Endothelial cell of umbilical vein (primary cell): ENCODE data around the gene TRMT11. TPM values are rescaled to one million over a fixed set of nuclear protein-coding genes. Genes with fewer than 3 reads are reported as not detected.

Experiments
- BruUV-seq: library from RNA; stranded (reverse); fragments of 400-500 nt; replicated peaks from 2 replicates; lab custom pipeline; 2021; lab: Mats Ljungman, UMichigan
- CTCF ChIA-PET: fragments of 300-600, 350-600 bp; sonication (Branson Sonifier 250); formaldehyde crosslinking; loops from one replicate; lab custom pipeline; 2021; ENCODE audit warnings: antibody characterized with exemption, inconsistent platforms; lab: Charles Lee
- POLR2A ChIA-PET: fragments of 300-600, 350-600 bp; sonication (Branson Sonifier 250); formaldehyde crosslinking; loops from one replicate; lab custom pipeline; 2021; ENCODE audit warnings: antibody characterized with exemption, inconsistent platforms; lab: Charles Lee
- DNase-seq: peaks from one replicate; pipeline ENCODE4 v3.0.0-alpha.2; 2011; ENCODE audit warnings: low read depth, low spot score
- FAIRE-seq: peaks from 2 replicates; lab custom pipeline; 2011; peaks lifted over from hg19 to GRCh38; lab: Jason Lieb, UNC
- H2AFZ ChIP-seq: 2 replicates; pipeline ENCODE4 v1.6.0; 2012; ENCODE audit warnings: low read depth, low read length, control low read depth, inconsistent platforms
- H3K27ac ChIP-seq: 2 replicates; pipeline ENCODE4 v1.5.1; 2011; ENCODE audit warnings: low read depth, mild to moderate bottlenecking, control low read depth, low read length, moderate library complexity; ENCODE audit not compliant: insufficient read depth
- H3K27me3 ChIP-seq, 2 experiments: 2 replicates each; pipeline versions ENCODE4 v1.6.0 to v1.6.1; 2011; ENCODE audit warnings: low read length in 2 of 2, mixed read lengths in 1 of 2; ENCODE audit not compliant: control insufficient read depth in 2 of 2, insufficient read depth in 2 of 2
- H3K36me3 ChIP-seq, 2 experiments: 2 replicates in 1 of 2; 3 replicates in 1 of 2; pipeline ENCODE4 v1.5.1; 2011; ENCODE audit warnings: low read length in 2 of 2, mild to moderate bottlenecking in 1 of 2, moderate library complexity in 1 of 2; ENCODE audit not compliant: control insufficient read depth in 2 of 2, insufficient read depth in 2 of 2; ENCODE audit errors: extremely low read depth in 1 of 2
- H3K4me1 ChIP-seq: 3 replicates; pipeline ENCODE4 v1.5.1; 2011; ENCODE audit warnings: mild to moderate bottlenecking, low read length; ENCODE audit not compliant: control insufficient read depth, insufficient read depth; ENCODE audit errors: extremely low read depth
- H3K4me2 ChIP-seq: 2 replicates; pipeline ENCODE4 v1.6.1; 2011; ENCODE audit warnings: low read length, control low read depth, mixed read lengths; ENCODE audit not compliant: insufficient read depth
- H3K4me3 ChIP-seq, 3 experiments: fragments of 200-600 bp in 1 of 3; sonication (generic), shearing (Covaris generic) in 1 of 3; replicated peaks in 1 of 3; 2 replicates each; pipeline ENCODE4 v1.5.1; 2011 to 2016; ENCODE audit warnings: control low read depth in 3 of 3, low read length in 3 of 3, mild to moderate bottlenecking in 2 of 3, inconsistent platforms in 1 of 3, low read depth in 1 of 3, moderate library complexity in 1 of 3; ENCODE audit not compliant: insufficient read depth in 1 of 3
- H3K79me2 ChIP-seq: 2 replicates; pipeline ENCODE4 v1.6.0; 2012; ENCODE audit warnings: low read length, inconsistent platforms; ENCODE audit not compliant: control insufficient read depth, insufficient read depth
- H3K9ac ChIP-seq: replicated peaks from 2 replicates; pipeline ENCODE3; 2011; ENCODE audit warnings: low read length, control low read depth; ENCODE audit not compliant: insufficient read depth; ENCODE audit errors: extremely low read depth
- H3K9me1 ChIP-seq: replicated peaks from 3 replicates; pipeline ENCODE4 v1.6.0; 2011; ENCODE audit warnings: mild to moderate bottlenecking, low read length; ENCODE audit not compliant: control insufficient read depth, insufficient read depth; ENCODE audit errors: extremely low read depth
- H3K9me3 ChIP-seq: replicated peaks from 2 replicates; pipeline ENCODE4 v1.5.1; 2012; ENCODE audit warnings: low read length, inconsistent platforms; ENCODE audit not compliant: control insufficient read depth, insufficient read depth
- H4K20me1 ChIP-seq: replicated peaks from 2 replicates; pipeline ENCODE3; 2011; ENCODE audit warnings: mild to moderate bottlenecking, low read length; ENCODE audit not compliant: control insufficient read depth, insufficient read depth; ENCODE audit errors: extremely low read depth
- EZH2 ChIP-seq: IDR thresholded peaks from 2 replicates; pipeline ENCODE4 v1.6.1; 2012; ENCODE audit warnings: borderline replicate concordance, low read depth, mild to moderate bottlenecking, moderate library complexity, low read length, inconsistent platforms; ENCODE audit not compliant: severe bottlenecking
- FOS ChIP-seq: IDR thresholded peaks from 2 replicates; pipeline ENCODE4 v1.6.1; 2011; ENCODE audit warnings: mild to moderate bottlenecking, low read length, moderate library complexity, borderline replicate concordance; ENCODE audit not compliant: insufficient read depth
- GATA2 ChIP-seq: IDR thresholded peaks from 2 replicates; pipeline ENCODE4 v1.7.0; 2011; ENCODE audit warnings: low read depth, mild to moderate bottlenecking, moderate library complexity, mixed read lengths, low read length; ENCODE audit not compliant: insufficient read length, insufficient read depth
- JUN ChIP-seq: IDR thresholded peaks from 2 replicates; pipeline ENCODE4 v1.6.1; 2011; ENCODE audit warnings: borderline replicate concordance, low read depth; ENCODE audit not compliant: insufficient read length, insufficient read depth
- MYC ChIP-seq: IDR thresholded peaks from one replicate; pipeline ENCODE4 v1.6.1; 2011; ENCODE audit warnings: mild to moderate bottlenecking, low read depth, low read length
- POLR2A ChIP-seq: IDR thresholded peaks from 2 replicates; pipeline ENCODE4 v1.6.1; 2012; ENCODE audit warnings: low read depth, mild to moderate bottlenecking, control low read depth, low read length
- POLR2AphosphoS5 ChIP-seq: IDR thresholded peaks from 2 replicates; pipeline ENCODE4 v1.6.1; 2012; ENCODE audit warnings: low read depth, mild to moderate bottlenecking, control low read depth, low read length, moderate library complexity; ENCODE audit not compliant: insufficient read depth
- dilution Hi-C: fragments of 300-500 bp; cut with MboI; formaldehyde crosslinking; loops from one replicate; pipeline ENCODE4 v1.15.0; 2019; ENCODE audit warnings: low sequenced_read_pairs; ENCODE audit not compliant: extremely low pct_ligation_motif_present
- intact Hi-C: fragments of 100-400 bp; cut with micrococcal nuclease; formaldehyde crosslinking; loops from one replicate; pipeline ENCODE4 v1.10.0; 2022
- polyA plus RNA-seq, 4 experiments: library from polyadenylated mRNA; depleted of rRNA in 3 of 4; stranded (reverse) in 3 of 4; unstranded in 1 of 4; fragments of >200 nt; gene quantifications; 2 replicates each; pipeline versions ENCODE4 v1.2.1 to v1.2.3, GENCODE V29; 2011 to 2012; ENCODE audit warnings: missing spikeins in 1 of 4
- total RNA-seq: library from RNA; stranded (reverse); gene quantifications from 2 replicates; pipeline ENCODE4 v1.2.3, GENCODE V29; 2021
- TF ChIP-seq, protein P1 (sequence below), 2 donors: IDR thresholded peaks; 1 replicate in 1 of 2; 2 replicates in 1 of 2; pipeline ENCODE4 v1.5.1; 2011; ENCODE audit warnings: low read length in 2 of 2, mild to moderate bottlenecking in 2 of 2, moderate library complexity in 2 of 2, control low read depth in 1 of 2, inconsistent platforms in 1 of 2, low read depth in 1 of 2; ENCODE audit not compliant: insufficient read depth in 1 of 2; ENCODE audit errors: extremely low read depth in 1 of 2
- TF ChIP-seq, protein P2 (sequence below): IDR thresholded peaks from 2 replicates; pipeline ENCODE4 v1.6.1; 2011; ENCODE audit not compliant: insufficient read depth, insufficient read length

The TRMT11 gene
- total and polyA plus RNA-seq, 2 donors (not counting 3 experiments of a cell fraction or from before 2014, with no cell fraction given) = 5.1 to 10.7 TPM

DNA sequence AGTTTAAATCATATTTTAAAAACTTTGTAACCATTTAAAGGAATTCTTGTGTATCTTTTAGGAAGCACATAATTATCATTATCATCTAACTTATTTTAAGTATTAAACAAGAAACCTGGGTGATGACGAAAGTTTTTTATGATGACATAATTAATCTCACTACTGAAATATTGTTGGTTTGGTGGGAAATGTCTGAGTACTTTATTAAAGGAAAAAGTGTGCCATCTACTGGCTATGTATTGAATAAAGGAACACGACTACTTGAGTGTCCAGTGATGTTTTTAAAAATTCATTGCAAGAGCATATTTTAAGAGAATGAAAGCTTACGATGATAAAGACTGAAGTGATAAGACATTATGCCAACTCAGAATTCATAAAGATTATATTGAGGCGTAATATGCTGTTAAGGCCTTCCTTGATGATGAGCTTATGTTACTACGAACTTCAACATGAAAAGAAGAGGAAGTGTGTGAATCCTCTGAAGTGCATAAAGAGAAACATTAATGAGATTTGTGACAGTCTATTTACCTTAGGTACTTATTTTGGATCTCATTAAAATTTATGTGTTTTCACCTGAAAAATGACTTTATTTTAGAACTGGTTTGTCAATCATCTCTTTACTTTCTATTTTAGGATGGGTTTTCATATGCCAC is 12.0 kb upstream of the TRMT11 start:
- Histone ChIP-seq H3K9ac (no peak overlapping the region), H3K9me1 (no peaks in the 10 kb centered on the region), H3K27ac (no peak overlapping the region), H3K36me3 (peaks cover 0 to 2% of the 10 kb centered on the region in 2 experiments), H2AFZ (no peak overlapping the region), H4K20me1 (no peaks in the 10 kb centered on the region), H3K9me3 (no peaks in the 10 kb centered on the region), H3K27me3 (no peaks in the 10 kb centered on the region), H3K79me2 (no peaks in the 10 kb centered on the region), H3K4me3 (no peak overlapping the region), H3K4me2 (no peak overlapping the region), H3K4me1 (no peaks in the 10 kb centered on the region)
- intact Hi-C loops (loop anchor here (1.0 to 5.0 kb wide), 4 partner anchors 117 to 660 kb away; partner anchors contain the start of gene NCOA7), dilution Hi-C loops (no loop called here)
- TF ChIP-seq, protein P1, sequence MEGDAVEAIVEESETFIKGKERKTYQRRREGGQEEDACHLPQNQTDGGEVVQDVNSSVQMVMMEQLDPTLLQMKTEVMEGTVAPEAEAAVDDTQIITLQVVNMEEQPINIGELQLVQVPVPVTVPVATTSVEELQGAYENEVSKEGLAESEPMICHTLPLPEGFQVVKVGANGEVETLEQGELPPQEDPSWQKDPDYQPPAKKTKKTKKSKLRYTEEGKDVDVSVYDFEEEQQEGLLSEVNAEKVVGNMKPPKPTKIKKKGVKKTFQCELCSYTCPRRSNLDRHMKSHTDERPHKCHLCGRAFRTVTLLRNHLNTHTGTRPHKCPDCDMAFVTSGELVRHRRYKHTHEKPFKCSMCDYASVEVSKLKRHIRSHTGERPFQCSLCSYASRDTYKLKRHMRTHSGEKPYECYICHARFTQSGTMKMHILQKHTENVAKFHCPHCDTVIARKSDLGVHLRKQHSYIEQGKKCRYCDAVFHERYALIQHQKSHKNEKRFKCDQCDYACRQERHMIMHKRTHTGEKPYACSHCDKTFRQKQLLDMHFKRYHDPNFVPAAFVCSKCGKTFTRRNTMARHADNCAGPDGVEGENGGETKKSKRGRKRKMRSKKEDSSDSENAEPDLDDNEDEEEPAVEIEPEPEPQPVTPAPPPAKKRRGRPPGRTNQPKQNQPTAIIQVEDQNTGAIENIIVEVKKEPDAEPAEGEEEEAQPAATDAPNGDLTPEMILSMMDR (IDR thresholded peaks at IDR 0.05; ENCODE audit: extremely low read depth in 1 of 2, insufficient read depth in 1 of 2, low read depth in 1 of 2, low read length in 2 of 2) = peak; percentile 19 to 33
- TF ChIP-seq JUN (peak; percentile 13), POLR2AphosphoS5 (no peak)
- FAIRE-seq (no peak), DNase-seq (peak; percentile 73)
- no TSS peak for BruUV-seq
- CTCF ChIA-PET = interaction anchor here (0.6 to 3.4 kb wide), 34 partner anchors 9 to 821 kb away, joined by 3 to 76 read pairs (median 6); partner anchors contain the start of genes HINT3, NCOA7, TPD52L1 and TRMT11
- POLR2A ChIA-PET = interaction anchor here (0.5 to 1.0 kb wide), 2 partner anchors 25 to 184 kb away, joined by 3 read pairs; partner anchors contain the start of gene NCOA7

DNA sequence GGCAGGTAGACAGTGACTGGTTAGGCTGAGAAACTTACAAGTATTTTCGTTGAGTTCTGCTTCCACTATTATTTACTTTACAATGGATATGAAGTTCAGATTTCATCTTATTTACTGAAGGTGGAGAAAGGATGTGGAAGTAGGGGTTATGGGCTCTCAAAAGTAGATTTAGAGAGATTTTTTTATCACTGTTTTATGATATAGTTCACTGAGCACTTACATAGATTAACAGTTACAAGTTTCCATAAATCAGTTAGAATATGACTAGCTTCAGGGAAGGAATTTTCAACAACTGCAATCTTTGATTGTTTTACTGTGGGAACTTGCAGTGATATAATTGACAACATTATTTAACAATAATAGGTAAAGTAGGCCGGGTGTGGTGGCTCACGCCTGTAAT is 7.2 kb upstream of the TRMT11 start:
- H3K27me3 ChIP-seq = no peaks in the 10 kb centered on the region
- H4K20me1 ChIP-seq = no peaks in the 10 kb centered on the region
- ChIA-PET POLR2A (no interaction called here), CTCF (no interaction called here)
- BruUV-seq = no TSS peak
- H3K9ac ChIP-seq = no peak overlapping the region
- H3K4me1 ChIP-seq = no peaks in the 10 kb centered on the region
- TF ChIP-seq MYC (no peak), POLR2A (no peak), FOS (no peak), GATA2 (no peak), JUN (no peak), POLR2AphosphoS5 (no peak), EZH2 (no peak)
- TF ChIP-seq, protein P1 (IDR thresholded peaks at IDR 0.05; ENCODE audit: extremely low read depth in 1 of 2, insufficient read depth in 1 of 2, low read depth in 1 of 2, low read length in 2 of 2) = no peak
- TF ChIP-seq, protein P2, sequence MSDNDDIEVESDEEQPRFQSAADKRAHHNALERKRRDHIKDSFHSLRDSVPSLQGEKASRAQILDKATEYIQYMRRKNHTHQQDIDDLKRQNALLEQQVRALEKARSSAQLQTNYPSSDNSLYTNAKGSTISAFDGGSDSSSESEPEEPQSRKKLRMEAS = no peak
- H2AFZ ChIP-seq = no peak overlapping the region
- H3K4me2 ChIP-seq = no peak overlapping the region
- no peak overlapping the region for H3K4me3 ChIP-seq
- no peak for FAIRE-seq
- H3K9me1 ChIP-seq = no peaks in the 10 kb centered on the region
- H3K79me2 ChIP-seq = no peaks in the 10 kb centered on the region
- H3K27ac ChIP-seq = no peak overlapping the region
- dilution Hi-C loops = no loop called here
- H3K36me3 ChIP-seq = peaks cover 0 to 2% of the 10 kb centered on the region in 2 experiments
- intact Hi-C loops = no loop called here
- H3K9me3 ChIP-seq = no peaks in the 10 kb centered on the region
- DNase-seq = no peak
